ENCODE results near the gene DIS3L2.

DNA sequence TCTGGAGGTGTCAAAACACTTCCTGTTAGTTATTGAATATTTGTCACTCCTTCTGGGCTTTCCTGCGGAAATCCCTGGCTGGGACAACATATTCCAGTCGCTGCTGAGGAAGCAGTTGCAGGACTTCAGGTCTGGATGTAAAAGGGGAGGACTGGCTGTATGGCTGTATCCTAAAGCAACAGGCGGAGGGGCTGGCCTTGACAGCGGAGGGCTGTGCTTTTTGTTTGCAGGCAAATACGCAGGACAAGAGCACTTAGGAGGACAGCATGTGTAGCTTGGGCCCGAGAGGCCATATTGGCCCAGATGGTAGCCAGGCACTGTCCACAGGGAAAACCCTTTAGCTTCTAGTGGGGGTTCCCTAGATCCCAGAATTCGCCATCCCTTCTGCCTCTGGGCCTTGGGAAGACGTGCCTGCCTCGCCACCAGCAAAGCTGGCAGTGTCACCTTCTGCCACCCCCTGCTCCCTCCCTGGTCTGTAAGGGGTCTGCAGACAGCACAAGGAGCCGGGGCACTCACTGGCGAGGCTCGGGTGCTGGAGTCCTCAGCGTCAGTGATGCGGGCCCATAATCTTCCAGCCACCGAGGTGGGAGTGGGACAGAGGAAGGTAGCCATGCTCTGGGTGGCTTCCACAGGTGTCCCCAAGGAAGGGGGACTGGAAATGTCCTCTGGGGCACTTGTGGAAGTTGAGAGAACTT is 42.0 kb upstream of the DIS3L2 start:
- TF ChIP-seq BHLHE40 (IDR thresholded peaks at IDR 0.05; ENCODE audit: borderline replicate concordance) (no peak), NFRKB (IDR thresholded peaks at IDR 0.05) (no peak), SP1 (IDR thresholded peaks at IDR 0.05) (no peak)

All from HEK293T (cell line).